Measurements from ENCODE around the gene FZD1. TPM values are rescaled to one million over a fixed set of nuclear protein-coding genes. Genes with fewer than 3 reads are reported as not detected.
"Not testable (repeated sequence)": the region's sequence is repeated elsewhere in the genome, so short reads cannot be mapped to it uniquely, and the experiment has no call there.

The FZD1 gene
- total RNA-seq, 1 donor from 2014 or later = 9.2 TPM

DNA sequence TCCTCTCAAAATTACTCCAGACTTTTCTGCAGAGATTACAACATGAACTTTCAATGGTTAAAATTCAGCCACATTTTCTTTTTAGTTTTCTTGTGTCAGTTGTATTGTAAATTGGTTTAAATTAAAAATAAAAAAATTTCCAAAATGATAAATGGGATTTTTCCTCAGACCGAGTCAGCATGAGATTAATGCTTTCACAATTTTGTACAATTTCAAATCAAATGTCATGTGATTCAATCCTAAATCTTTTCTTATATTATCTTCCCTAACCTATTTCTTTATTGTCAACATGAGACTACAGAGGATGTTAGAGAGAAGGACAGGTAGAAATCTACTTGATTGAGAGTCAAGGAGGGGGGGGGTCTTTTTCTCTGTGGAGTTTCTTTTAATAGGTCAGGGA is 33.7 kb downstream of the FZD1 start:
- no peak for DNase-seq (ENCODE audit: low read depth, low spot score)
- H3K4me1 Mint-ChIP-seq = no peaks in the 10 kb centered on the region
- H3K9me3 Mint-ChIP-seq = peaks cover 6% of the 10 kb centered on the region
- no peak overlapping the region for H3K4me3 Mint-ChIP-seq
- TF ChIP-seq, protein P1, sequence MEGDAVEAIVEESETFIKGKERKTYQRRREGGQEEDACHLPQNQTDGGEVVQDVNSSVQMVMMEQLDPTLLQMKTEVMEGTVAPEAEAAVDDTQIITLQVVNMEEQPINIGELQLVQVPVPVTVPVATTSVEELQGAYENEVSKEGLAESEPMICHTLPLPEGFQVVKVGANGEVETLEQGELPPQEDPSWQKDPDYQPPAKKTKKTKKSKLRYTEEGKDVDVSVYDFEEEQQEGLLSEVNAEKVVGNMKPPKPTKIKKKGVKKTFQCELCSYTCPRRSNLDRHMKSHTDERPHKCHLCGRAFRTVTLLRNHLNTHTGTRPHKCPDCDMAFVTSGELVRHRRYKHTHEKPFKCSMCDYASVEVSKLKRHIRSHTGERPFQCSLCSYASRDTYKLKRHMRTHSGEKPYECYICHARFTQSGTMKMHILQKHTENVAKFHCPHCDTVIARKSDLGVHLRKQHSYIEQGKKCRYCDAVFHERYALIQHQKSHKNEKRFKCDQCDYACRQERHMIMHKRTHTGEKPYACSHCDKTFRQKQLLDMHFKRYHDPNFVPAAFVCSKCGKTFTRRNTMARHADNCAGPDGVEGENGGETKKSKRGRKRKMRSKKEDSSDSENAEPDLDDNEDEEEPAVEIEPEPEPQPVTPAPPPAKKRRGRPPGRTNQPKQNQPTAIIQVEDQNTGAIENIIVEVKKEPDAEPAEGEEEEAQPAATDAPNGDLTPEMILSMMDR (conservative IDR thresholded peaks at IDR 0.05) = no peak
- H3K27ac Mint-ChIP-seq (ENCODE audit: unreplicated experiment) = no peak overlapping the region
- H3K27me3 Mint-ChIP-seq (ENCODE audit: low read depth) = no peaks in the 10 kb centered on the region
- no peaks in the 10 kb centered on the region for H3K36me3 Mint-ChIP-seq (ENCODE audit: low read depth)

DNA sequence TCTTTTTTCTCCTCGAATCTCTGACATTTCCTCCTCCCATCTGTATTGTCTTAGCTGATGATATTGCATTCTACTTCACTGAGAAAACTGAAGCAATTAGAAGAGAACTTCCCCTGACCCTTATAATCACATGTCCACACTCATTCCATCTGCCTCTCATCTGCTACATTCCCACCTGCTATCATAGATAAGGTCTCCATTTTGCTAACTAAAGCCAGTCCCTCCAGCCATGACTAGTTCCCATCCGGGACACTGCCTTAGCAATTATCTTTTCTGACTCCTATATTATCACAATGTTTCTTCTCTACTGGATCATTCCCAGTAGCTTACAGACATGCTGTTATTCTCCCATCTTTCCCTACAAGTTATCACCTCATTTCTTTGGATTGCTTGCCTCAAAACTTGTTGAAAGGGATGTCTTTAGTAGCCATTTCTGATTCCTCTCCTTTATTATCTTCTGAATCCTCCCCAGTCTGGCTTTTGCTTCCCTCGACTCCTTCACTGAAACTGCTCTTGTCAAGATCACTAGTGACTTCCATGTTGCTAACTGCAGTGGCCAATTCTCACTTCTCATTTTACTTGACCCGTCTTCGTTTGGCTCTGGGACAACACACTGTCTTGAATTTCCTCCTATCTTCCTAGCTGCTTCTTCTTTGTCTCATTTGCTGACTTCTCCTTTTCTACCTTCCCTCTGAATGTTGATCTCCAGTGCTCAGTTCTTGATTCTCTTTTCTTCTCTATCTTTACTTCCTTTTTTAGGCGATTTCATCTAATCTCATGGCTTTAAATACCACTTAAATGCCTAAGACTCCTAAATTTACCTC is 35.9 kb downstream of the FZD1 start:
- TF ChIP-seq, protein P1 (conservative IDR thresholded peaks at IDR 0.05) = no peak
- no peaks in the 10 kb centered on the region for H3K27me3 Mint-ChIP-seq (ENCODE audit: low read depth)
- H3K4me1 Mint-ChIP-seq = no peaks in the 10 kb centered on the region
- H3K9me3 Mint-ChIP-seq = peaks cover 6% of the 10 kb centered on the region
- no peak for DNase-seq (ENCODE audit: low read depth, low spot score)
- no peaks in the 10 kb centered on the region for H3K36me3 Mint-ChIP-seq (ENCODE audit: low read depth)
- no peak overlapping the region for H3K27ac Mint-ChIP-seq (ENCODE audit: unreplicated experiment)
- no peak overlapping the region for H3K4me3 Mint-ChIP-seq

DNA sequence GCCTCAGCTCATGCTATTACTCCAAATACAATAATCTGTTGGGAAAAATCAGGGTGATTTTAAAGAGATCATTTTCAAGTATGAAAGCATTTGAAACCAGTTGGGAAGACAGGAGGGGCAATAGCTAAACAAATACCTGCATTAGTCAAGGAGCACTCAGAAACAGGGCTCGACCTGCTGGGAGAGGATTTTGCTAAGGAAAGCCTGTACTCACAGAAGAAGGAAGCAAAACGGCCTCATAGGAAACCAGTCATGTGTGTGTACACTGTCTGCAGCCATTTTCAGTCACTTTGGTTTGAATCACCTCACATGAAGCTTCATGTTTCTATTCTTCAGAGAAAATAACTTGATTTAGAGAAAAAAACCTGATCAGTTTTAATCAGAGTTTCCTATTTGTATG is 38.6 kb downstream of the FZD1 start:
- no peak for DNase-seq (ENCODE audit: low read depth, low spot score)
- no peaks in the 10 kb centered on the region for H3K36me3 Mint-ChIP-seq (ENCODE audit: low read depth)
- TF ChIP-seq, protein P1 (conservative IDR thresholded peaks at IDR 0.05) = no peak
- no peak overlapping the region for H3K4me3 Mint-ChIP-seq
- H3K4me1 Mint-ChIP-seq = no peaks in the 10 kb centered on the region
- H3K9me3 Mint-ChIP-seq = no peaks in the 10 kb centered on the region
- no peaks in the 10 kb centered on the region for H3K27me3 Mint-ChIP-seq (ENCODE audit: low read depth)
- H3K27ac Mint-ChIP-seq (ENCODE audit: unreplicated experiment) = no peak overlapping the region

DNA sequence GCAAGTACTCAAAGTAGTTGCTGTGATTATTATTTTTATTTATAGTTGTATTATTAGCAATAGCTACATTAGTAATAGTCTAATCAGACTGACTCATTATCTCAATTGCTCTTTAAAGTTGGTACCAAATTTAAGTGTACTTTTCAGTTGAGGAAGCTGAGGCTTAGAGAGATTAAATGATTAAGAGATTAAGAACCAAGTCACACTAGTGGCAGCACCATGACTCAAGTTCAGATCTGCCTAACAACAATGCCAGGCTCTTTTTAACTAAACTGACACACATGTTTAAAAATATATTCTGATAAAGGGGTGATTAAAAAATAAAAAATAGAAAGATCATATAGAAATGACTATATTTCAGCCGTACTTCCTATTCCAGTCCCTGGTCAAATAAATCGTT is 42.0 kb downstream of the FZD1 start:
- Mint-ChIP-seq H3K9me3 (no peaks in the 10 kb centered on the region), H3K36me3 (ENCODE audit: low read depth) (no peaks in the 10 kb centered on the region), H3K27ac (ENCODE audit: unreplicated experiment) (no peak overlapping the region), H3K4me1 (no peaks in the 10 kb centered on the region), H3K27me3 (ENCODE audit: low read depth) (no peaks in the 10 kb centered on the region), H3K4me3 (no peak overlapping the region)
- TF ChIP-seq, protein P1 (conservative IDR thresholded peaks at IDR 0.05) = no peak
- no peak for DNase-seq (ENCODE audit: low read depth, low spot score)

DNA sequence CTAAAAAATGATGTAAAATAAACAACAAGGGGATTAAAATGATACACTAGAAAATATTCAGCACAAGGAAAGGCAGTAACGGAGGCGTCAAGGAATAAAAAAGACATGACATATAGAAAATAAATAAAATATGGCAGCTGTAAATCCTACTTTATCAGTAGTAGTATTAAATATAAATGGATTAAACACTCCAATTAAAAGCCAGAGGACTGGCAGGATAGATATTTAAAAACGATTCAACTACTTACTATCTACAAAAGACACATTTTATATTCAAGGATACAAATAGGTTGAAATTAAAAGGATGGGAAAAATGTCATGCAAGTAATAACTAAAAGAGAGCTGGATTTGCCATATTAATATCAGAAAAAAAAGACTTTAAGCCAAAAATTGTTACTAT is 43.2 kb downstream of the FZD1 start:
- Mint-ChIP-seq H3K27me3 (ENCODE audit: low read depth) (no peaks in the 10 kb centered on the region), H3K4me3 (no peak overlapping the region), H3K9me3 (no peaks in the 10 kb centered on the region), H3K4me1 (no peaks in the 10 kb centered on the region), H3K27ac (ENCODE audit: unreplicated experiment) (no peak overlapping the region), H3K36me3 (ENCODE audit: low read depth) (no peaks in the 10 kb centered on the region)
- no peak for DNase-seq (ENCODE audit: low read depth, low spot score)
- TF ChIP-seq, protein P1 (conservative IDR thresholded peaks at IDR 0.05) = no peak

DNA sequence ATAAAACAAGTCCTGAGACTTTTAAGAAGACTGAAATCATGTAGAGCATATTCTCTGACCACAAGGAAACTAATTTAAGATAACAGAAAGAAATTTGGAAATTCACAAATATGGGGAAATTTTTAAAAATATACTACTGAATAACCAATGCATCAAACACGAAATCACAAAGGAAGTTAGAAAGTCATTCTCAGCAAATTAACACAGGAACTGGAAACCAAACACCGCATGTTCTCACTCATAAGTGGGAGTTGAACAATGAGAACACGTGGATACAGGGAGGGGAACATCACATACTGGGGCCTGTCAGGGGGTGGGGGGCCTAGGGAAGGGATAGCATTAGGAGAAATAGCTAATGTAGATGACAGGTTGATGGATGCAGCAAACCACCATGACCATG is 44.0 kb downstream of the FZD1 start:
- H3K9me3 Mint-ChIP-seq; H3K36me3 Mint-ChIP-seq (ENCODE audit: low read depth); DNase-seq (ENCODE audit: low read depth, low spot score); H3K4me1 Mint-ChIP-seq; H3K27me3 Mint-ChIP-seq (ENCODE audit: low read depth); H3K27ac Mint-ChIP-seq (ENCODE audit: unreplicated experiment); H3K4me3 Mint-ChIP-seq: not testable (repeated sequence)
